Thyroid gland (tissue), 4 donors: Measurements from ENCODE around the gene TACO1.

ENCODE experiments used
- POLR2A ChIP-seq, 2 donors: fragments of 450-650 bp; IDR thresholded peaks; one replicate each; pipeline ENCODE4 v1.6.1; 2017; ENCODE audit warnings: antibody characterized with exemption in 2 of 2, mild to moderate bottlenecking in 2 of 2, moderate library complexity in 1 of 2
- TF ChIP-seq, protein P1 (sequence below), 6 experiments: fragments of 200-600 bp in 3 of 6; fragments of 450-650 bp in 3 of 6; sonication (generic) in 3 of 6; IDR thresholded peaks; one replicate each; pipeline ENCODE4 v1.5.1; 2016 to 2019; ENCODE audit warnings: antibody characterized with exemption in 6 of 6, mild to moderate bottlenecking in 2 of 6, inconsistent platforms in 1 of 6, moderate library complexity in 1 of 6

- no peak for TF ChIP-seq POLR2A (IDR thresholded peaks at IDR 0.05)
- TF ChIP-seq, protein P1, sequence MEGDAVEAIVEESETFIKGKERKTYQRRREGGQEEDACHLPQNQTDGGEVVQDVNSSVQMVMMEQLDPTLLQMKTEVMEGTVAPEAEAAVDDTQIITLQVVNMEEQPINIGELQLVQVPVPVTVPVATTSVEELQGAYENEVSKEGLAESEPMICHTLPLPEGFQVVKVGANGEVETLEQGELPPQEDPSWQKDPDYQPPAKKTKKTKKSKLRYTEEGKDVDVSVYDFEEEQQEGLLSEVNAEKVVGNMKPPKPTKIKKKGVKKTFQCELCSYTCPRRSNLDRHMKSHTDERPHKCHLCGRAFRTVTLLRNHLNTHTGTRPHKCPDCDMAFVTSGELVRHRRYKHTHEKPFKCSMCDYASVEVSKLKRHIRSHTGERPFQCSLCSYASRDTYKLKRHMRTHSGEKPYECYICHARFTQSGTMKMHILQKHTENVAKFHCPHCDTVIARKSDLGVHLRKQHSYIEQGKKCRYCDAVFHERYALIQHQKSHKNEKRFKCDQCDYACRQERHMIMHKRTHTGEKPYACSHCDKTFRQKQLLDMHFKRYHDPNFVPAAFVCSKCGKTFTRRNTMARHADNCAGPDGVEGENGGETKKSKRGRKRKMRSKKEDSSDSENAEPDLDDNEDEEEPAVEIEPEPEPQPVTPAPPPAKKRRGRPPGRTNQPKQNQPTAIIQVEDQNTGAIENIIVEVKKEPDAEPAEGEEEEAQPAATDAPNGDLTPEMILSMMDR (IDR thresholded peaks at IDR 0.05) = no peak
Measured at GRCh38 chr17:63609816-63610573, 9.3 kb downstream of the TACO1 start.
